OCI-LY7 (cell line): ENCODE results near the gene ATP5F1B. TPM values are rescaled to one million over a fixed set of nuclear protein-coding genes. Genes with fewer than 3 reads are reported as not detected.

Experiments
- BruUV-seq: library from RNA; stranded (reverse); fragments of 400-500 nt; replicated peaks from 2 replicates; lab custom pipeline; 2021; lab: Mats Ljungman, UMichigan
- CTCF ChIA-PET: fragments of 300-600 bp; sonication (Branson Sonifier 250); formaldehyde crosslinking; loops from one replicate; lab custom pipeline; 2022; ENCODE audit warnings: antibody characterized with exemption; ENCODE audit not compliant: unreplicated experiment; lab: Charles Lee
- POLR2A ChIA-PET: fragments of 300-600 bp; sonication (Branson Sonifier 250); formaldehyde crosslinking; loops from one replicate; lab custom pipeline; 2022; ENCODE audit warnings: antibody characterized with exemption; lab: Charles Lee
- DNase-seq: peaks from one replicate; pipeline ENCODE4 v3.0.0-alpha.2; 2015; ENCODE audit warnings: low spot score
- H2AFZ ChIP-seq: fragments of 200-600 bp; sonication (generic), shearing (Covaris generic); 2 replicates; pipeline ENCODE4 v1.6.1; 2014; ENCODE audit warnings: mild to moderate bottlenecking, antibody characterized with exemption, low read length, moderate library complexity
- H3K27ac ChIP-seq: fragments of 200-600 bp; sonication (generic); 2 replicates; pipeline ENCODE4 v1.5.1; 2014; ENCODE audit warnings: mixed run types, low read depth, mild to moderate bottlenecking, moderate library complexity, low read length, inconsistent platforms; ENCODE audit not compliant: poor library complexity, severe bottlenecking
- H3K36me3 ChIP-seq: fragments of 200-600 bp; sonication (generic); 2 replicates; pipeline ENCODE4 v1.6.1; 2014; ENCODE audit warnings: mild to moderate bottlenecking, antibody characterized with exemption, low read length, moderate library complexity, mixed read lengths; ENCODE audit not compliant: insufficient read depth
- H3K4me1 ChIP-seq: fragments of 200-600 bp; sonication (generic); 2 replicates; pipeline ENCODE4 v1.5.1; 2014; ENCODE audit warnings: mild to moderate bottlenecking, low read length; ENCODE audit not compliant: insufficient read depth, poor library complexity, severe bottlenecking
- H3K4me2 ChIP-seq: fragments of 200-600 bp; sonication (generic); 2 replicates; pipeline ENCODE4 v1.6.1; 2014; ENCODE audit warnings: mild to moderate bottlenecking, low read length
- H3K4me3 ChIP-seq: fragments of 200-600 bp; sonication (generic); 2 replicates; pipeline ENCODE4 v1.5.1; 2014; ENCODE audit warnings: mild to moderate bottlenecking, low read depth, low read length; ENCODE audit not compliant: poor library complexity, severe bottlenecking
- H3K79me2 ChIP-seq: fragments of 200-600 bp; sonication (generic); 2 replicates; pipeline ENCODE4 v1.6.1; 2016; ENCODE audit warnings: low read depth, mild to moderate bottlenecking, low read length, moderate library complexity, mixed read lengths; ENCODE audit not compliant: insufficient read depth
- H3K9me2 ChIP-seq: fragments of 200-600 bp; sonication (generic); 2 replicates; pipeline ENCODE4 v1.6.1; 2016; ENCODE audit warnings: mild to moderate bottlenecking, low read length, mixed read lengths; ENCODE audit not compliant: insufficient read depth
- H3K9me3 ChIP-seq: fragments of 200-600 bp; sonication (generic); 2 replicates; pipeline ENCODE4 v1.6.1; 2014; ENCODE audit warnings: mild to moderate bottlenecking, mixed run types, low read length, mixed read lengths
- H4K20me1 ChIP-seq: fragments of 200-600 bp; sonication (generic); 2 replicates; pipeline ENCODE4 v1.6.1; 2014; ENCODE audit warnings: mild to moderate bottlenecking, antibody characterized with exemption, low read length, moderate library complexity, mixed read lengths; ENCODE audit not compliant: insufficient read depth
- EZH2phosphoT487 ChIP-seq: fragments of 200-600 bp; sonication (generic); IDR thresholded peaks from 2 replicates; pipeline ENCODE4 v1.6.1; 2018; ENCODE audit warnings: low read depth, borderline replicate concordance, mild to moderate bottlenecking, mixed run types, antibody characterized with exemption, low read length, moderate library complexity, mixed read lengths
- intact Hi-C: fragments of 100-400 bp; cut with micrococcal nuclease; formaldehyde crosslinking; loops from one replicate; pipeline ENCODE4 v1.10.0; 2022; ENCODE audit not compliant: unreplicated experiment
- total RNA-seq, 2 experiments: library from RNA; depleted of rRNA in 1 of 2; stranded (reverse); fragments of >200 nt in 1 of 2; shearing (Covaris generic) in 1 of 2; gene quantifications; 2 replicates each; pipeline ENCODE4 v1.2.3, GENCODE V29; 2014 to 2022
- TF ChIP-seq, protein P1 (sequence below): fragments of 200-600 bp; sonication (generic); conservative IDR thresholded peaks from 2 replicates; pipeline ENCODE4 v1.5.1; 2014; ENCODE audit warnings: mild to moderate bottlenecking, antibody characterized with exemption, low read length, moderate library complexity, mixed read lengths

The ATP5F1B gene
- total RNA-seq, 2 experiments from 2014 or later = 385 to 732 TPM

DNA sequence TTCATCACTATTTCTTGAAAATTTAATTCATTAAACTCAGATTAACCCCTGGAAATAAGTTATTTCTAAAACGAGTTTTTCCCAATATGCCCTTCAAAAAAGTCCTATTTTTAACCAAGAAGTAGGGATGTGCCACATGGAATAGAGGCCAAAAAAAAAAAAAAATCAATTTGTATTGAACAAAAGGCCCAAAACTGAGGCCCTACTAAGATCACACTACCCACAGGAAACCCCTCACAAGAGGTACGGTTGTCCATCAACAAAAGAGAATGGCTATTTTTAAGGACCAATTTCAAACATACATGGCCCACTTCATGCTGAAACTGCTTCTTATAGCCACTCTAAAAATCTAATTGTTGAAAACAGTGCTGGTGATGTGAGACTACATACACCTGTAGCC, 8.2 kb downstream of the ATP5F1B start:
- H3K36me3 ChIP-seq = peaks cover 56% of the 10 kb centered on the region
- no peaks in the 10 kb centered on the region for H3K9me2 ChIP-seq
- 0 out of 2 replicates have a peak, but pooled peaks cover under 1% of the 10 kb centered on the region for H4K20me1 ChIP-seq
- TF ChIP-seq EZH2phosphoT487 = no peak
- no peak overlapping the region for H3K4me3 ChIP-seq
- peak overlapping the region; percentile 92 for H3K27ac ChIP-seq
- ChIA-PET POLR2A (no interaction called here), CTCF (no interaction called here)
- no peak for DNase-seq
- H2AFZ ChIP-seq = no peak overlapping the region
- no peaks in the 10 kb centered on the region for H3K9me3 ChIP-seq
- BruUV-seq = no TSS peak
- intact Hi-C loops = loop anchor here (5.0 to 10.0 kb wide), 2 partner anchors 115 to 523 kb away; partner anchors contain the start of genes PRIM1, RPL41 and ZC3H10
- H3K4me1 ChIP-seq = peaks cover 46% of the 10 kb centered on the region
- H3K79me2 ChIP-seq = peaks cover 54% of the 10 kb centered on the region
- peak overlapping the region; percentile 98 for H3K4me2 ChIP-seq

DNA sequence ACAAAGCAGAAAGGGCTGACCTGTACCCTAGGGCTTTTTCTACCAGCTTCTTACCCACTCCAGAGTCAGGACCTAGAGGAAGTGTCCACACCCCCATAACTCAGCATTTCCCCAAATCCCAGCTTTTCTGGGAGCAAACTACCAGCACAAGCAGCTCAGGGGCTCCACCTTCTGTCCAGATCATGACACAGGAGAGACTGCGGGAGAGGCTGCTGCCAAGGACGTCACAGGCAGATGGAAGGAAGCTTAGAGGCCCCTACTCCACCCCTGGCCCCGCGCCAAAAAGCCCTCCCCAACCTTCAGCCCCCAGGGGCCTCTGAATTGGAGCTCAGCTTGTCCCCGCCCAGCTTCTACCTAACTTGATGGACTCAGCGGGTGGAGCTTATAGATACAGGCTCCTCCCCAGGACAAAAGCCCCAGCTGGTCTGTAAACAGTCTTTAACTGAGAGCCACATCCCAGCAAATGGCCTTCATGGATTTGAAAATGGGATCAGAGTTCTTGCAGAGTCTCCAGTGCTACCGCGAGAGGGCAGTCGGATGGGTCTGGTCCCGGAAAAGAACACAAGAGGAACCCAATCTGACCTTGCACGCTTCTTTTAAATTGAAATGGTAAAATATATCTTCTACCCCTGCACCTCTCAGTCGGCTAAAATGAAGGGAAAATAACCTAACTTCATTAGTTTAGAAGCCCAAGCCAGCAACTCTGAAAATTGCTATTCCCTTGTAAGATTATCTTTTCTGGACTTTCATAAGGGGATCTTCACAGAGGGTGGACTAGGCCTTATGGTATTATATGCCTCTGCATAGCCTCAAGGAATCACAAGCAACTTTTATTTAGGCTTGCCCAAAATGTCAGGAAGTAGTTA, 8.9 kb downstream of the ATP5F1B start:
- Histone ChIP-seq H3K4me3 (peak overlapping the region; percentile 76), H3K27ac (peak overlapping the region; percentile 92), H3K9me2 (no peaks in the 10 kb centered on the region), H4K20me1 (no peaks in the 10 kb centered on the region), H3K79me2 (peaks cover 50% of the 10 kb centered on the region; the same call in 1 of the 2 replicates), H3K36me3 (peaks cover 49% of the 10 kb centered on the region), H3K4me1 (peaks cover 53% of the 10 kb centered on the region), H3K4me2 (peak overlapping the region; percentile 98), H2AFZ (no peak overlapping the region; the same call in 1 of the 2 replicates), H3K9me3 (no peaks in the 10 kb centered on the region)
- BruUV-seq = no TSS peak
- TF ChIP-seq, protein P1, sequence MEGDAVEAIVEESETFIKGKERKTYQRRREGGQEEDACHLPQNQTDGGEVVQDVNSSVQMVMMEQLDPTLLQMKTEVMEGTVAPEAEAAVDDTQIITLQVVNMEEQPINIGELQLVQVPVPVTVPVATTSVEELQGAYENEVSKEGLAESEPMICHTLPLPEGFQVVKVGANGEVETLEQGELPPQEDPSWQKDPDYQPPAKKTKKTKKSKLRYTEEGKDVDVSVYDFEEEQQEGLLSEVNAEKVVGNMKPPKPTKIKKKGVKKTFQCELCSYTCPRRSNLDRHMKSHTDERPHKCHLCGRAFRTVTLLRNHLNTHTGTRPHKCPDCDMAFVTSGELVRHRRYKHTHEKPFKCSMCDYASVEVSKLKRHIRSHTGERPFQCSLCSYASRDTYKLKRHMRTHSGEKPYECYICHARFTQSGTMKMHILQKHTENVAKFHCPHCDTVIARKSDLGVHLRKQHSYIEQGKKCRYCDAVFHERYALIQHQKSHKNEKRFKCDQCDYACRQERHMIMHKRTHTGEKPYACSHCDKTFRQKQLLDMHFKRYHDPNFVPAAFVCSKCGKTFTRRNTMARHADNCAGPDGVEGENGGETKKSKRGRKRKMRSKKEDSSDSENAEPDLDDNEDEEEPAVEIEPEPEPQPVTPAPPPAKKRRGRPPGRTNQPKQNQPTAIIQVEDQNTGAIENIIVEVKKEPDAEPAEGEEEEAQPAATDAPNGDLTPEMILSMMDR = peak; percentile 93
- TF ChIP-seq EZH2phosphoT487 = no peak
- CTCF ChIA-PET = interaction anchor here (0.6 to 1.7 kb wide), 19 partner anchors 9 to 703 kb away, joined by 3 to 22 read pairs (median 4); partner anchors contain the start of genes ATP5F1B and RBMS2
- peak; percentile 99 for DNase-seq
- intact Hi-C loops = loop anchor here (1.0 to 10.0 kb wide), 4 partner anchors 36 to 522 kb away; partner anchors contain the start of genes PRIM1, RPL41 and ZC3H10
- POLR2A ChIA-PET = interaction anchor here (0.5 to 2.6 kb wide), 18 partner anchors 9 to 501 kb away, joined by 3 to 26 read pairs (median 5); partner anchors contain the start of genes ATP5F1B, NEMP1, PTGES3 and RBMS2
